Transverse colon (tissue), 4 donors: ENCODE data around the gene GALNT1. TPM values are rescaled to one million over a fixed set of nuclear protein-coding genes. Genes with fewer than 3 reads are reported as not detected.

Experiments
- DNase-seq: peaks from one replicate; pipeline ENCODE4 v3.0.0-alpha.2; 2019
- H3K27ac ChIP-seq, 4 donors: fragments of 200-600 bp; sonication (generic); 2 replicates each; pipeline ENCODE4 v1.5.1; 2016 to 2018; ENCODE audit warnings: inconsistent platforms in 4 of 4
- H3K27me3 ChIP-seq: fragments of 200-600 bp; sonication (generic); 2 replicates; pipeline ENCODE4 v1.5.1; 2017; ENCODE audit warnings: inconsistent platforms
- H3K36me3 ChIP-seq, 4 donors: fragments of 200-600 bp; sonication (generic); 2 replicates each; pipeline ENCODE4 v1.5.1; 2017 to 2019; ENCODE audit warnings: inconsistent platforms in 4 of 4
- H3K4me1 ChIP-seq, 4 donors: fragments of 200-600 bp; sonication (generic); 2 replicates each; pipeline ENCODE4 v1.5.1; 2017 to 2020; ENCODE audit warnings: inconsistent platforms in 4 of 4
- H3K4me3 ChIP-seq, 4 donors: fragments of 200-600 bp; sonication (generic); 1 replicate in 1 of 4; 2 replicates in 3 of 4; pipeline versions ENCODE4 v1.5.1 to v1.6.1; 2017 to 2019; ENCODE audit warnings: inconsistent platforms in 4 of 4
- H3K9me3 ChIP-seq, 2 donors: fragments of 200-600 bp; sonication (generic); 2 replicates each; pipeline ENCODE4 v1.5.1; 2017 to 2019; ENCODE audit warnings: inconsistent platforms in 2 of 2
- CTCF ChIP-seq, 5 experiments: fragments of 200-600 bp in 3 of 5; fragments of 450-650 bp in 2 of 5; sonication (generic) in 3 of 5; IDR thresholded peaks; 1 replicate in 2 of 5; 2 replicates in 3 of 5; pipeline ENCODE4 v1.5.1; 2016 to 2017; ENCODE audit warnings: antibody characterized with exemption in 5 of 5, inconsistent platforms in 3 of 5, mild to moderate bottlenecking in 2 of 5, moderate library complexity in 1 of 5
- EP300 ChIP-seq: sonication (generic); formaldehyde crosslinking; IDR thresholded peaks from one replicate; pipeline ENCODE4 v1.6.1; 2017; ENCODE audit warnings: antibody characterized with exemption, low read depth
- POLR2A ChIP-seq: fragments of 450-650 bp; IDR thresholded peaks from one replicate; pipeline ENCODE4 v1.6.1; 2016; ENCODE audit warnings: antibody characterized with exemption, mild to moderate bottlenecking, moderate library complexity
- POLR2AphosphoS5 ChIP-seq, 3 donors: sonication (generic); formaldehyde crosslinking; IDR thresholded peaks; one replicate each; pipeline ENCODE4 v1.6.1; 2016; ENCODE audit warnings: antibody characterized with exemption in 3 of 3
- WGBS, 2 donors: methylation state at CpG; one replicate each; pipeline ENCODE4 v1.1.5; 2018; ENCODE audit warnings: low coverage in 1 of 2; 5-methylcytosine and 5-hydroxymethylcytosine counted together
- in situ Hi-C, 4 donors: fragments of 200-750 bp; cut with MboI; loops; one replicate each; pipeline versions ENCODE4 v1.15.0 to v1.15.1; 2017; ENCODE audit warnings: low sequenced_read_pairs in 3 of 4, low pct_ligation_motif_present in 1 of 4, low pct_unique_long_range_greater_than_20kb in 1 of 4
- intact Hi-C: fragments of 100-400 bp; cut with DNase I; formaldehyde crosslinking; loops from one replicate; pipeline ENCODE4 v1.15.1; 2023; ENCODE audit warnings: low total_unique reads
- total RNA-seq, 4 donors: library from RNA; depleted of rRNA; stranded (reverse); fragments of >200 nt; gene quantifications; one replicate each; pipeline ENCODE4 v1.1.0, GENCODE V29; 2016

GALNT1 gene
- total RNA-seq, 4 donors from 2014 or later, result 21.7 to 86.8 (median 57.6) TPM

GRCh38 chr18:35713545-35713944, 132.0 kb downstream of the GALNT1 start:
- H3K4me3 ChIP-seq, result no peak overlapping the region
- no peaks in the 10 kb centered on the region for H3K27me3 ChIP-seq
- peaks cover 0 to 13% (median 0%) of the 10 kb centered on the region in 4 donors for H3K4me1 ChIP-seq
- H3K9me3 ChIP-seq, result no peaks in the 10 kb centered on the region
- intact Hi-C loops, result no loop called here
- no peak for DNase-seq
- no peak for TF ChIP-seq POLR2A
- no peak for TF ChIP-seq POLR2AphosphoS5 (IDR thresholded peaks at IDR 0.05)
- no peak for TF ChIP-seq CTCF (IDR thresholded peaks at IDR 0.05)
- no peak for TF ChIP-seq EP300
- in situ Hi-C loops, result no loop called here
- 95 to 100% methylated on average over 1 to 2 of the region's 2 CpGs for WGBS, 2 donors
- H3K36me3 ChIP-seq, result peaks cover 0 to 11% (median 0%) of the 10 kb centered on the region in 4 donors
- no peak overlapping the region for H3K27ac ChIP-seq

- peaks cover 0 to 11% (median 0%) of the 10 kb centered on the region in 4 donors for H3K36me3 ChIP-seq
- 96 to 100% methylated on average over 2 of the region's 2 CpGs for WGBS, 2 donors
- no peak overlapping the region for H3K4me3 ChIP-seq
- no peaks in the 10 kb centered on the region for H3K9me3 ChIP-seq
- no peak overlapping the region for H3K27ac ChIP-seq
- no peak for DNase-seq
- H3K4me1 ChIP-seq, result peaks cover 0 to 13% (median 0%) of the 10 kb centered on the region in 4 donors
- intact Hi-C loops, result no loop called here
- in situ Hi-C loops, result no loop called here
- TF ChIP-seq POLR2AphosphoS5 (IDR thresholded peaks at IDR 0.05) (no peak), POLR2A (no peak), EP300 (no peak)
- no peaks in the 10 kb centered on the region for H3K27me3 ChIP-seq
Measured at GRCh38 chr18:35714539-35714938, 133.0 kb downstream of the GALNT1 start.

- in situ Hi-C loops, result no loop called here
Measured at GRCh38 chr18:35715139-35715538, 133.6 kb downstream of the GALNT1 start.

GRCh38 chr18:35716169-35716831, 134.8 kb downstream of the GALNT1 start:
- Histone ChIP-seq H3K36me3 (peaks cover 0 to 3% (median 0%) of the 10 kb centered on the region in 4 donors), H3K27me3 (no peaks in the 10 kb centered on the region), H3K9me3 (no peaks in the 10 kb centered on the region), H3K4me3 (no peak overlapping the region), H3K27ac (no peak overlapping the region), H3K4me1 (peaks cover 0 to 13% (median 0%) of the 10 kb centered on the region in 4 donors)
- 89 to 94% methylated on average over 2 to 4 of the region's 4 CpGs for whole genome bisulfite sequencing, 2 donors
- TF ChIP-seq POLR2A, result no peak
- no peak for TF ChIP-seq CTCF (IDR thresholded peaks at IDR 0.05)
- no peak for TF ChIP-seq POLR2AphosphoS5 (IDR thresholded peaks at IDR 0.05)
- no peak for TF ChIP-seq EP300
- no peak for DNase-seq
- in situ Hi-C loops (no loop called here), intact Hi-C loops (no loop called here)

More at GRCh38 chr18:35715139-35715538, 133.6 kb downstream of the GALNT1 start:
- no peak for DNase-seq
- no peak for TF ChIP-seq EP300
- no peak for TF ChIP-seq CTCF (IDR thresholded peaks at IDR 0.05)
- no peak for TF ChIP-seq POLR2AphosphoS5 (IDR thresholded peaks at IDR 0.05)
- no peak for TF ChIP-seq POLR2A
- H3K36me3 ChIP-seq, result peaks cover 0 to 11% (median 0%) of the 10 kb centered on the region in 4 donors
- H3K27ac ChIP-seq, result no peak overlapping the region
- intact Hi-C loops, result no loop called here
- no peaks in the 10 kb centered on the region for H3K9me3 ChIP-seq
- H3K4me3 ChIP-seq, result no peak overlapping the region
- H3K27me3 ChIP-seq, result no peaks in the 10 kb centered on the region
- WGBS, 2 donors, result 100% methylated on average over 2 of the region's 2 CpGs; no CpG with 5 or more reads in 1 of the 2 donors
- H3K4me1 ChIP-seq, result peaks cover 0 to 13% (median 0%) of the 10 kb centered on the region in 4 donors
